Kidney epithelial cell (primary cell): ENCODE measurements around the gene GABRB1. TPM values are rescaled to one million over a fixed set of nuclear protein-coding genes. Genes with fewer than 3 reads are reported as not detected.

Experiments
- total RNA-seq: library from RNA; depleted of rRNA; stranded (reverse); fragments of >200 nt; gene quantifications from 2 replicates; pipeline ENCODE4 v1.2.3, GENCODE V29; 2015

Gene GABRB1
- total RNA-seq, 1 donor from 2014 or later = not detected

Other genes with a start within 250 kb of the GABRB1 start
- not detected in 2 replicates for gene COX7B2, start 122.3 kb upstream of the GABRB1 start, total RNA-seq
- not detected in 2 replicates for gene GABRA4, start 38.0 kb upstream of the GABRB1 start, total RNA-seq